ENCODE measurements around the gene LYRM4.

DNA sequence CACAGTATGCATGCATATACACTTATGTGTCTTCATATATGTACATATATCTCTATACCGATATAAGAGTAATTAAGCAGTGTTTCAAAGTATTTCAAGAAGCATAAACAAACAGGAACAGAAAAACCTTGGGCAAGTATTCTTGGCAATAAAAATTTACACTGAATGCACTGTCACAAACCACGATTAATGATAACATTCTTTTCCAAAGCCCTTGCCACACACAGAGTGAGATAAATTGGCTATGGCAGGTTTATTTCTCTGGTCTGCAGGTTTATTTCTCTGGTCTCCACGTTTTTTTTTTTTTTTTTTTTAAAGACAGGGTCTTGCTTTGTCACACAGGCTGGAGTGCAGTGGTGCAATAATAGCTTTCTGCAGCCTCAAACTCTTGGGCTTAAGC is 102.6 kb downstream of the LYRM4 start:
- no peak for TF ChIP-seq CTCF (IDR thresholded peaks at IDR 0.05 in 2 of 3, conservative IDR thresholded peaks at IDR 0.05 in 1 of 3; ENCODE audit: insufficient read depth in 2 of 3, low read depth in 1 of 3, low read length in 3 of 3)
- TF ChIP-seq CEBPZ (IDR thresholded peaks at IDR 0.05; ENCODE audit: borderline replicate concordance, low read depth, low read length), result no peak
- no peak for TF ChIP-seq POLR2A (conservative IDR thresholded peaks at IDR 0.05)
- TF ChIP-seq THRA (IDR thresholded peaks at IDR 0.05), result no peak
- TF ChIP-seq ZNF668 (CRISPR knock-in tag; IDR thresholded peaks at IDR 0.05), result no peak
- TF ChIP-seq, protein P1, sequence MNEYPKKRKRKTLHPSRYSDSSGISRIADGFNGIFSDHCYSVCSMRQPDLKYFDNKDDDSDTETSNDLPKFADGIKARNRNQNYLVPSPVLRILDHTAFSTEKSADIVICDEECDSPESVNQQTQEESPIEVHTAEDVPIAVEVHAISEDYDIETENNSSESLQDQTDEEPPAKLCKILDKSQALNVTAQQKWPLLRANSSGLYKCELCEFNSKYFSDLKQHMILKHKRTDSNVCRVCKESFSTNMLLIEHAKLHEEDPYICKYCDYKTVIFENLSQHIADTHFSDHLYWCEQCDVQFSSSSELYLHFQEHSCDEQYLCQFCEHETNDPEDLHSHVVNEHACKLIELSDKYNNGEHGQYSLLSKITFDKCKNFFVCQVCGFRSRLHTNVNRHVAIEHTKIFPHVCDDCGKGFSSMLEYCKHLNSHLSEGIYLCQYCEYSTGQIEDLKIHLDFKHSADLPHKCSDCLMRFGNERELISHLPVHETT (CRISPR knock-in tag; conservative IDR thresholded peaks at IDR 0.05 in 1 of 2, IDR thresholded peaks at IDR 0.05 in 1 of 2), result no peak
- no peak for TF ChIP-seq ESRRA (IDR thresholded peaks at IDR 0.05; ENCODE audit: borderline replicate concordance, low read depth)
- TF ChIP-seq NFYB (IDR thresholded peaks at IDR 0.05; ENCODE audit: extremely low read depth, insufficient read length), result no peak
- no peak for TF ChIP-seq RBM39 (optimal IDR thresholded peaks at IDR 0.05; ENCODE audit: low read depth, low read length)
- no peak for TF ChIP-seq CCAR2 (IDR thresholded peaks at IDR 0.05; ENCODE audit: low read depth, low read length)
- no peak for TF ChIP-seq CBX2 (IDR thresholded peaks at IDR 0.05; ENCODE audit: insufficient read depth, low read length, poor library complexity, severe bottlenecking)
- TF ChIP-seq KLF16 (IDR thresholded peaks at IDR 0.05), result no peak
- no peak for TF ChIP-seq NR2C2 (CRISPR knock-in tag; IDR thresholded peaks at IDR 0.05)
- TF ChIP-seq NR2C2 (tag; IDR thresholded peaks at IDR 0.05), result no peak

All from K562 (cell line).